Kidney epithelial cell (primary cell): Measurements from ENCODE around the gene MYO7B. TPM values are rescaled to one million over a fixed set of nuclear protein-coding genes. Genes with fewer than 3 reads are reported as not detected.

Source experiments
- DNase-seq: peaks from one replicate; pipeline ENCODE4 v3.0.0-alpha.2; 2010; ENCODE audit warnings: low read depth
- H3K27me3 ChIP-seq: 2 replicates; pipeline ENCODE4 v1.6.0; 2011; ENCODE audit warnings: low read length; ENCODE audit not compliant: control insufficient read depth, insufficient read depth
- H3K36me3 ChIP-seq: 2 replicates; pipeline ENCODE4 v1.5.1; 2011; ENCODE audit warnings: low read length; ENCODE audit not compliant: control insufficient read depth, insufficient read depth
- H3K4me3 ChIP-seq: 2 replicates; pipeline ENCODE4 v1.5.1; 2011; ENCODE audit warnings: low read depth, mild to moderate bottlenecking, control low read depth, low read length
- CTCF ChIP-seq: IDR thresholded peaks from 2 replicates; pipeline ENCODE4 v1.5.1; 2011; ENCODE audit warnings: mild to moderate bottlenecking, moderate library complexity, low read length, control low read depth, inconsistent platforms; ENCODE audit not compliant: insufficient read depth, poor library complexity, severe bottlenecking
- total RNA-seq: library from RNA; depleted of rRNA; stranded (reverse); fragments of >200 nt; gene quantifications from 2 replicates; pipeline ENCODE4 v1.2.3, GENCODE V29; 2015

MYO7B gene
- total RNA-seq, 1 donor from 2014 or later: 0.50 TPM

DNA sequence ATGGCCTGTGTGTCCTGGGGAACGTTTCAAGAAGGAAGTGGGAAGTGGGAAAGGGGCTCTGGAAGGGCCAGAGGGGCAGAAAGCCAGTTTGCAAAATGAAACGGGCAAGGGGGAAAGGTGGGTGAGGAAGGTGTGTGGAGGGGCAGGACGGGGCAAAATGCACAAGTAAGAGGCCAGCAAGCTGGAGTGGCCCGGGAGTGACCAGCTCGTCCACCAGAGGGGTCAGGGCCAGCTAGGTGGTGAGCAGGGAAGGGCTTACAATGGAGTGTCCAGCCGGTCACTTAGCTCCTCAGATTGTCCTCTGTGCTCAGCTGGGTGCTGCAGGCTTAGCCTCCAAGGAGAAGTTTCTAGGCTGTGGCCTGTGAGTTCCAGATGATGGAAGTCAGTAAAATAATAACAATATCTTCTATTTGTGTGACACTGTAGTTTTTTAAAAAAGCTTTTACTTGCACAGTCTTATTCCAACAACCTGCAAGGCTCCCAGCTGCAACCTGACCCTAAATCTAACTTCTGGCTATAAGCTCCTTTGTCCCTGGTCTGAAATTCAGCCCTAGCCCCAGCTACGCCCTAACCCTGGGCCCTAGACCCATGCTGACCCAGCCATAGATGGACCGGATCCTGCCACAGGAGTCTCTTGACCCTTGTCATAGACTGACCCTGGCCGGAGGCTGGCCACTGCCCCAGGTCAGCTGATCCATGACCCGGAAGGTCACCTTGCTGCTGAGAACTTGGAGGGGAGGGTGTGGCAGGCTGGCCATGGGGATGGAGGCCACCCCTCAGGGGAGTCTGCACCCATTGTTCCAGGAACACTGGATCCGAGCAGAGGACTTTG, 29.2 kb downstream of the MYO7B start:
- no peak for TF ChIP-seq CTCF
- no peaks in the 10 kb centered on the region for H3K36me3 ChIP-seq
- no peak for DNase-seq
- peaks cover 3% of the 10 kb centered on the region for H3K27me3 ChIP-seq
- no peak overlapping the region for H3K4me3 ChIP-seq

DNA sequence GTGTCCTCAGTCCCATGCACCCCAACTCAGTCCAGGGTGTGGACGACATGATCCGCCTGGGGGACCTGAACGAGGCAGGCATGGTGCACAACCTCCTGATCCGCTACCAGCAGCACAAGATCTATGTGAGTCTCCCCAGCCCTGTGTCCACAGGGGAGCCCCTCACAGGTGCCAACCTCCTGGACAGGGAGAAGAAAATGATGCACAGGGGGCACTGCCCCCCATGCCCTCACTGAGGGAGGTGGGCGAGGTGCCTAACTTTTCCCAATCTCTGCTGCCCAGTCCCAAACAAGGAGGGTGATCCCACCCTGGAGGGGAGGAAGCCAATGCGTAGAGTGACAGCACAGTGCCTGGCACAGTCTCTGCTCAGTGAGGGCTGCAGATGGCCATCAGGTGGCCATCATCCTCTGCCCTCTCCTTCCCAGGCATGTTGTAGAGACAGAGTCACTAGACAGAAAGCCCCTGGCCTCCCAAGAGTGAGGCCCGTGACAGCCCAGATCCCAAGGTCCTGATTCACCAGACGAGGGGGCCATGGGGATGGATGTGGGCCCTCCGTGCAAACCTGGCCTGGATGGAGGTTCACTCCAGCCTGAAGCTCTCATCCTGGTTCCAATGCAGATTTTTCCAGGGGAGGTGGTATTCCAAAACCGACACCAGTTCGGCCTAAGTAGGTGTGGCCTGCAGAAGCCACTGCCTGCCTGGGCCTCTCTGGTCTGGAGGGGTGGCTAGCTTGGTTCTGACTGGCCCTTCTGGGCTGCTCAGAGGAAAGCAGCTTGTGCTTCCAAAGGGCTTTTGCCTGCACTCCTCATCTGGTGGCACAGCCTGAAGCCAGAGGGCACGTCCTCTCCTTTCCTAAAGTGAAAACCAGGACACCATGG, 30.0 kb downstream of the MYO7B start:
- Histone ChIP-seq H3K36me3 (no peaks in the 10 kb centered on the region), H3K27me3 (peaks cover 3% of the 10 kb centered on the region), H3K4me3 (no peak overlapping the region)
- no peak for TF ChIP-seq CTCF
- DNase-seq: no peak

DNA sequence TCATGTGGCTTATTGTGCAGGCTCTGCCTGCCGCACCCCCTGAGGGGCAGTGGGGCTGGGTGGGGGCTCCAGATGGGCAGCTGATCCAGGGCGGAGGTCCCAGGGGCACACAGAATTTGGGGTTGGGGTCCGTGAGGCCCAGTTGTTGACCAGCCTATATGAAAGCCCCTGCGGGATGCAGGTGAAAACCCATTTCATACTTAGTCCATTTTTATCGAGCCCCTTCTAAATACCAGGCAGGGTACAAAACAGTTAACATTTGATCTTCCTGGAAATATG, 30.6 kb downstream of the MYO7B start:
- no peak for TF ChIP-seq CTCF
- no peaks in the 10 kb centered on the region for H3K36me3 ChIP-seq
- DNase-seq: no peak

GRCh38 chr2:127566576-127566975, 31.1 kb downstream of the MYO7B start:
- TF ChIP-seq CTCF: no peak
- H3K27me3 ChIP-seq: peaks cover 3% of the 10 kb centered on the region
- no peaks in the 10 kb centered on the region for H3K36me3 ChIP-seq
- H3K4me3 ChIP-seq: no peak overlapping the region
- DNase-seq: no peak

More for the DNA sequence above, 30.6 kb downstream of the MYO7B start:
- H3K4me3 ChIP-seq: no peak overlapping the region
- H3K27me3 ChIP-seq: peaks cover 3% of the 10 kb centered on the region

GRCh38 chr2:127567351-127567854, 31.9 kb downstream of the MYO7B start:
- no peak for DNase-seq
- Histone ChIP-seq H3K4me3 (no peak overlapping the region), H3K36me3 (no peaks in the 10 kb centered on the region), H3K27me3 (peaks cover 3% of the 10 kb centered on the region)
- no peak for TF ChIP-seq CTCF
